ENCODE results near the gene ESPL1. TPM values are rescaled to one million over a fixed set of nuclear protein-coding genes. Genes with fewer than 3 reads are reported as not detected.
A peak's percentile ranks its signal among the peaks of the same experiment; 100 is the strongest.

The ESPL1 gene
- total and polyA plus RNA-seq, 4 donors, result 2.8 to 19.3 (median 3.7) TPM

DNA sequence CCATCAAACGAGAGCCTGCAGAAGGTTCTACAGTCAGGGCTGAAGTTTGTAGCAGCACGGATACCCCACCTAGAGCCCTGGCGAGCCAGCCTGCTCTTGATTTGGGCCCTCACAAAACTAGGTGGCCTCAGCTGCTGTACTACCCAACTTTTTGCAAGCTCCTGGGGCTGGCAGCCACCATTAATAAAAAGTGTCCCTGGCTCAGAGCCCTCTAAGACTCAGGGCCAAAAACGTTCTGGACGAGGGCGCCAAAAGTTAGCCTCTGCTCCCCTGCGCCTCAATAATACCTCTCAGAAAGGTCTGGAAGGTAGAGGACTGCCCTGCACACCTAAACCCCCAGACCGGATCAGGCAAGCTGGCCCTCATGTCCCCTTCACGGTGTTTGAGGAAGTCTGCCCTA is 18.3 kb downstream of the ESPL1 start:
- peaks cover 0 to 7% (median 1%) of the 10 kb centered on the region in 4 donors for H3K36me3 ChIP-seq (ENCODE audit: control insufficient read depth in 4 of 4, insufficient read depth in 3 of 4, low read depth in 1 of 4, low read length in 3 of 4)
- 90% methylated on average over 9 of the region's 9 CpGs for WGBS

DNA sequence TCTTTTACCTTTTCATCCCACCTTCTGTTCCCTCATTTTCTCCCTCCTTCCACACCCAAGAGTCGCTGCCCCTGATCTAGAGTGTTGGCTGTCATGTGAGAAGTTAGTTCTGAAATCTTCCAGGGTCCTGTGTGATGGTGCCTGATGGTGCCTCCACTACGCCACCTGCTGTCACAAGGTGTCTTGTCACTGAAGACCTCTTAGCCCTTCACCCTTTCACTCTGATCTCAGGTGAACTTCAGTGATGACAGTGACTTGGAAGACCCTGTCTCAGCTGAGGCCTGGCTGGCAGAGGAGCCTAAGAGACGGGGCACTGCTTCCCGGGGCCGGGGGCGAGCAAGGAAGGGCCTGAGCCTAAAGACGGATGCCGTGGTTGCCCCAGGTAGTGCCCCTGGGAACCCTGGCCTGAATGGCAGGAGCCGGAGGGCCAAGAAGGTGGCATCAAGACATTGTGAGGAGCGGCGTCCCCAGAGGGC is 19.7 kb downstream of the ESPL1 start:
- Histone ChIP-seq H3K9ac (ENCODE audit: low read depth in 1 of 2, low read length in 2 of 2) (no peak overlapping the region), H3K4me3 (ENCODE audit: low read depth in 1 of 3, low read length in 3 of 3) (no peak overlapping the region), H3K9me3 (ENCODE audit: control insufficient read depth in 4 of 4, low read length in 3 of 4) (no peaks in the 10 kb centered on the region), H3K27me3 (ENCODE audit: control insufficient read depth in 4 of 4, insufficient read depth in 4 of 4, low read length in 3 of 4) (no peaks in the 10 kb centered on the region), H3K36me3 (ENCODE audit: control insufficient read depth in 4 of 4, insufficient read depth in 3 of 4, low read depth in 1 of 4, low read length in 3 of 4) (peaks cover 0 to 10% (median 4%) of the 10 kb centered on the region in 4 donors), H3K4me1 (ENCODE audit: control insufficient read depth in 4 of 4, insufficient read depth in 4 of 4, low read length in 3 of 4) (no peaks in the 10 kb centered on the region), H3K27ac (ENCODE audit: low read depth in 1 of 2, low read length in 2 of 2) (no peak overlapping the region)
- peak; percentile 85 to 93 for TF ChIP-seq RAD21 (IDR thresholded peaks at IDR 0.05)
- no peak for TF ChIP-seq HNF4G (IDR thresholded peaks at IDR 0.05)
- TF ChIP-seq NR2F2 (IDR thresholded peaks at IDR 0.05), result peak; percentile 21
- TF ChIP-seq EGR1 (IDR thresholded peaks at IDR 0.05; ENCODE audit: low read depth in 2 of 2), result no peak
- TF ChIP-seq YY1 (IDR thresholded peaks at IDR 0.05), result no peak
- TF ChIP-seq SP1 (IDR thresholded peaks at IDR 0.05), result no peak
- no peak for TF ChIP-seq TAF1 (conservative IDR thresholded peaks at IDR 0.05)
- no peak for TF ChIP-seq FOXA2 (IDR thresholded peaks at IDR 0.05)
- TF ChIP-seq MAX (IDR thresholded peaks at IDR 0.05), result no peak
- TF ChIP-seq GABPA (IDR thresholded peaks at IDR 0.05 in 1 of 2, conservative IDR thresholded peaks at IDR 0.05 in 1 of 2), result no peak
- no peak for TF ChIP-seq JUND (IDR thresholded peaks at IDR 0.05)
- TF ChIP-seq, protein P1, sequence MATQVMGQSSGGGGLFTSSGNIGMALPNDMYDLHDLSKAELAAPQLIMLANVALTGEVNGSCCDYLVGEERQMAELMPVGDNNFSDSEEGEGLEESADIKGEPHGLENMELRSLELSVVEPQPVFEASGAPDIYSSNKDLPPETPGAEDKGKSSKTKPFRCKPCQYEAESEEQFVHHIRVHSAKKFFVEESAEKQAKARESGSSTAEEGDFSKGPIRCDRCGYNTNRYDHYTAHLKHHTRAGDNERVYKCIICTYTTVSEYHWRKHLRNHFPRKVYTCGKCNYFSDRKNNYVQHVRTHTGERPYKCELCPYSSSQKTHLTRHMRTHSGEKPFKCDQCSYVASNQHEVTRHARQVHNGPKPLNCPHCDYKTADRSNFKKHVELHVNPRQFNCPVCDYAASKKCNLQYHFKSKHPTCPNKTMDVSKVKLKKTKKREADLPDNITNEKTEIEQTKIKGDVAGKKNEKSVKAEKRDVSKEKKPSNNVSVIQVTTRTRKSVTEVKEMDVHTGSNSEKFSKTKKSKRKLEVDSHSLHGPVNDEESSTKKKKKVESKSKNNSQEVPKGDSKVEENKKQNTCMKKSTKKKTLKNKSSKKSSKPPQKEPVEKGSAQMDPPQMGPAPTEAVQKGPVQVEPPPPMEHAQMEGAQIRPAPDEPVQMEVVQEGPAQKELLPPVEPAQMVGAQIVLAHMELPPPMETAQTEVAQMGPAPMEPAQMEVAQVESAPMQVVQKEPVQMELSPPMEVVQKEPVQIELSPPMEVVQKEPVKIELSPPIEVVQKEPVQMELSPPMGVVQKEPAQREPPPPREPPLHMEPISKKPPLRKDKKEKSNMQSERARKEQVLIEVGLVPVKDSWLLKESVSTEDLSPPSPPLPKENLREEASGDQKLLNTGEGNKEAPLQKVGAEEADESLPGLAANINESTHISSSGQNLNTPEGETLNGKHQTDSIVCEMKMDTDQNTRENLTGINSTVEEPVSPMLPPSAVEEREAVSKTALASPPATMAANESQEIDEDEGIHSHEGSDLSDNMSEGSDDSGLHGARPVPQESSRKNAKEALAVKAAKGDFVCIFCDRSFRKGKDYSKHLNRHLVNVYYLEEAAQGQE (IDR thresholded peaks at IDR 0.05), result no peak
- TF ChIP-seq, protein P2, sequence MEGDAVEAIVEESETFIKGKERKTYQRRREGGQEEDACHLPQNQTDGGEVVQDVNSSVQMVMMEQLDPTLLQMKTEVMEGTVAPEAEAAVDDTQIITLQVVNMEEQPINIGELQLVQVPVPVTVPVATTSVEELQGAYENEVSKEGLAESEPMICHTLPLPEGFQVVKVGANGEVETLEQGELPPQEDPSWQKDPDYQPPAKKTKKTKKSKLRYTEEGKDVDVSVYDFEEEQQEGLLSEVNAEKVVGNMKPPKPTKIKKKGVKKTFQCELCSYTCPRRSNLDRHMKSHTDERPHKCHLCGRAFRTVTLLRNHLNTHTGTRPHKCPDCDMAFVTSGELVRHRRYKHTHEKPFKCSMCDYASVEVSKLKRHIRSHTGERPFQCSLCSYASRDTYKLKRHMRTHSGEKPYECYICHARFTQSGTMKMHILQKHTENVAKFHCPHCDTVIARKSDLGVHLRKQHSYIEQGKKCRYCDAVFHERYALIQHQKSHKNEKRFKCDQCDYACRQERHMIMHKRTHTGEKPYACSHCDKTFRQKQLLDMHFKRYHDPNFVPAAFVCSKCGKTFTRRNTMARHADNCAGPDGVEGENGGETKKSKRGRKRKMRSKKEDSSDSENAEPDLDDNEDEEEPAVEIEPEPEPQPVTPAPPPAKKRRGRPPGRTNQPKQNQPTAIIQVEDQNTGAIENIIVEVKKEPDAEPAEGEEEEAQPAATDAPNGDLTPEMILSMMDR (IDR thresholded peaks at IDR 0.05; ENCODE audit: low read depth, low read length, missing input control), result peak; percentile 70
- TF ChIP-seq ATF3 (IDR thresholded peaks at IDR 0.05), result no peak
- DNase-seq (ENCODE audit: low spot score), result peak; percentile 76
- 85% methylated on average over 11 of the region's 11 CpGs for WGBS

More for the DNA sequence above, 18.3 kb downstream of the ESPL1 start:
- TF ChIP-seq NR2F2 (IDR thresholded peaks at IDR 0.05) (no peak), JUND (IDR thresholded peaks at IDR 0.05) (no peak), HNF4A (conservative IDR thresholded peaks at IDR 0.05) (no peak), ATF3 (IDR thresholded peaks at IDR 0.05) (no peak), YY1 (IDR thresholded peaks at IDR 0.05) (no peak), RAD21 (IDR thresholded peaks at IDR 0.05) (no peak), GABPA (IDR thresholded peaks at IDR 0.05 in 1 of 2, conservative IDR thresholded peaks at IDR 0.05 in 1 of 2) (no peak), FOXA2 (IDR thresholded peaks at IDR 0.05) (no peak)
- TF ChIP-seq, protein P1 (IDR thresholded peaks at IDR 0.05), result no peak
- TF ChIP-seq, protein P3, sequence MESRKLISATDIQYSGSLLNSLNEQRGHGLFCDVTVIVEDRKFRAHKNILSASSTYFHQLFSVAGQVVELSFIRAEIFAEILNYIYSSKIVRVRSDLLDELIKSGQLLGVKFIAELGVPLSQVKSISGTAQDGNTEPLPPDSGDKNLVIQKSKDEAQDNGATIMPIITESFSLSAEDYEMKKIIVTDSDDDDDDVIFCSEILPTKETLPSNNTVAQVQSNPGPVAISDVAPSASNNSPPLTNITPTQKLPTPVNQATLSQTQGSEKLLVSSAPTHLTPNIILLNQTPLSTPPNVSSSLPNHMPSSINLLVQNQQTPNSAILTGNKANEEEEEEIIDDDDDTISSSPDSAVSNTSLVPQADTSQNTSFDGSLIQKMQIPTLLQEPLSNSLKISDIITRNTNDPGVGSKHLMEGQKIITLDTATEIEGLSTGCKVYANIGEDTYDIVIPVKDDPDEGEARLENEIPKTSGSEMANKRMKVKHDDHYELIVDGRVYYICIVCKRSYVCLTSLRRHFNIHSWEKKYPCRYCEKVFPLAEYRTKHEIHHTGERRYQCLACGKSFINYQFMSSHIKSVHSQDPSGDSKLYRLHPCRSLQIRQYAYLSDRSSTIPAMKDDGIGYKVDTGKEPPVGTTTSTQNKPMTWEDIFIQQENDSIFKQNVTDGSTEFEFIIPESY (IDR thresholded peaks at IDR 0.05), result no peak
- Histone ChIP-seq H3K9me3 (ENCODE audit: control insufficient read depth in 4 of 4, low read length in 3 of 4) (no peaks in the 10 kb centered on the region), H3K27me3 (ENCODE audit: control insufficient read depth in 4 of 4, insufficient read depth in 4 of 4, low read length in 3 of 4) (no peaks in the 10 kb centered on the region), H3K4me3 (ENCODE audit: low read depth in 1 of 3, low read length in 3 of 3) (no peak overlapping the region), H3K27ac (ENCODE audit: low read depth in 1 of 2, low read length in 2 of 2) (no peak overlapping the region), H3K9ac (ENCODE audit: low read depth in 1 of 2, low read length in 2 of 2) (no peak overlapping the region), H3K4me1 (ENCODE audit: control insufficient read depth in 4 of 4, insufficient read depth in 4 of 4, low read length in 3 of 4) (no peaks in the 10 kb centered on the region)
- DNase-seq (ENCODE audit: low spot score), result no peak
